Omental fat pad (tissue), 4 donors: Measurements from ENCODE around the gene DAPK1. TPM values are rescaled to one million over a fixed set of nuclear protein-coding genes. Genes with fewer than 3 reads are reported as not detected.

Source experiments
- ATAC-seq: fragments of 150-250 bp; one replicate; pipeline ENCODE4 v1.9.1; 2016; ENCODE audit warnings: mild to moderate bottlenecking, moderate library complexity; ENCODE audit not compliant: low FRiP score
- DNase-seq: peaks from one replicate; pipeline ENCODE4 v3.0.0-alpha.2; 2019; ENCODE audit warnings: low spot score
- CTCF ChIP-seq, 3 donors: fragments of 450-650 bp; IDR thresholded peaks; one replicate each; pipeline ENCODE4 v1.5.1; 2016 to 2017; ENCODE audit warnings: antibody characterized with exemption in 3 of 3, mild to moderate bottlenecking in 3 of 3, moderate library complexity in 2 of 3
- total RNA-seq, 4 donors: library from RNA; depleted of rRNA; stranded (reverse); fragments of >200 nt; gene quantifications; one replicate each; pipeline ENCODE4 v1.1.0, GENCODE V29; 2016

The DAPK1 gene
- total RNA-seq, 4 donors from 2014 or later: 56.1 to 214 (median 88.1) TPM

DNA sequence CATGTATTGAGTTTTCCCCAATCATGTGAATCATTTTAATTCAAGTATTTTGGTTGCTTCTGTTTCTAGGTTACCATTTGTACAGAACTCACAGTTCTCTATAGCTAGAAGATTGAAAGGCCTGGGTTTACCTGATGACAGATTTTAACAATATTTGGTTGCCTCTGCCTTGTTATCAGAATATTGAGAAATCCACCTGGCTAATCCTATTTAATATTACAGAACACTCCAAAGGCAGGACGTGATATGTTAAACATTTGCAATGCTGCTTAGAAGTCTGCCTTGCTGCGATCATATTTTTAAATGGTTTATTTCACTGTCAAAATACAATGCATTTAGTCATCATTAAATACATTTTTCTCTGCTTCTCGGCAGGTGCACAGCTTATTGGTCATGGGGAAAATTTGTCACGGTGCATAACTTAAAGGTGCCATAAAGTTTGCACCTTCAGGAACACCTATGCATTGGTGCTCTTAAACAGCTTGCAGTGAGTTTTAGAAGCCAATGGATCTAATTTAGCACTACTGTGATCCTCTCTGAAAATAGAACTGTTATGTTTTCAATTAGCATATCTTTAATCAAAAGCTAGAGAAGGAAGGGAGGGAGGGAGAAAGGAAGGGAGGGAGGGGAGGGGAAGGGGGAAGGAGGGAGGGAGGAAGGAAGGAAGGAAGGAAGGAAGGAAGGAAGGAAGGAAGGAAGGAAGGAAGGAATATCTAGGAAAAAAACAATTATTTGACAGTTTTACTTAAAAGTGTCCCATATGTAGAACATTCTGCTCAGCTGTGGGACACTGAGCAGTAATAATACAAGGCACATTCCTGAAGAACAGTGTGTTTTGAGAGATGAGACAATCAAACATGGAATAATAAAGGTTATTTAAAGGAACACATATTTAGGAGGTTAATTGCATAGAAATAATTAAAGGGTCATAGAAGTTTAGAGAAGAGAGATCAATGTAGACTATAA is 15.5 kb upstream of the DAPK1 start:
- DNase-seq (no peak), ATAC-seq (no peak)
- TF ChIP-seq CTCF (IDR thresholded peaks at IDR 0.05): no peak

- DNase-seq (no peak), ATAC-seq (no peak)
- TF ChIP-seq CTCF (IDR thresholded peaks at IDR 0.05): no peak
Measured at GRCh38 chr9:87490225-87490624, 7.4 kb upstream of the DAPK1 start.

DNA sequence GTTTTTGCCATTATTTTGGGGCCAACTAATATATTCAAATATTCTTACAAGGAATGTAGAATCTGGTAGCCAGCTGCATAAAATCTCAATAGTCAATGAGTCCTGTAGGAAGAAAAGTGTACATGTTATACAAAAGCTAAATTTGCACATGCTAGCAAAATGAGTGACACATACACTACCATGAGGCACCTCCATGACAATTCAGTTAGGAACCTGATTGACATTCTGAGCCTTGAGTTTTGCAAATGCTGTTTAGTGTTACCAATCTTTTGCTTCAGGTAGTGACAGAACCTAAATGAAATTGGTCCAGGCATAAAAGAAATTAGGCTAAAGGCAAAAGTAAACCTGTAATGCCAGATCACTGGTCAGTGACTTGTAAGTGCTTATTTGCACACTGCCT is 6.8 kb upstream of the DAPK1 start:
- no peak for TF ChIP-seq CTCF (IDR thresholded peaks at IDR 0.05)
- DNase-seq: no peak
- ATAC-seq: no peak

DNA sequence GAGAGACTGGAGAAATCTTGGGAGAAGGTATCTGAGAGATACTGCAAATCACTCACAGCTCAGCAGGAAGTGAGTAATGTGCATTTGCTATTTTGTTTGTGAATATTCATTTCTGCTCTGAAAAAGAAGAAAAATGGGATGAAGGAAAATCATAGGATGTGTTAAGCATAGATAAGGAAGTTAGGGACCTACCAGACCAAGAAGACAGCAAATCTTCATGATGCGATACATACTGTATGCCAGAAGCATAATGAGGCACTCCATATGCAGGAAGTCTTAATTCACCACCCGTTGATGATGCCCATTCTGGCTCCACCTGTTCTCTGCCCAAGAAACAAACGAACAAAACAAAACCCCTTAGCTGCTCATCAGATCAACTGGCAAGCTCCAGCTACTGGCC is 6.1 kb upstream of the DAPK1 start:
- ATAC-seq (no peak), DNase-seq (no peak)
- no peak for TF ChIP-seq CTCF (IDR thresholded peaks at IDR 0.05)

- ATAC-seq (no peak), DNase-seq (no peak)
- TF ChIP-seq CTCF (IDR thresholded peaks at IDR 0.05): no peak
Measured at GRCh38 chr9:87492642-87493041, 5.0 kb upstream of the DAPK1 start.

DNA sequence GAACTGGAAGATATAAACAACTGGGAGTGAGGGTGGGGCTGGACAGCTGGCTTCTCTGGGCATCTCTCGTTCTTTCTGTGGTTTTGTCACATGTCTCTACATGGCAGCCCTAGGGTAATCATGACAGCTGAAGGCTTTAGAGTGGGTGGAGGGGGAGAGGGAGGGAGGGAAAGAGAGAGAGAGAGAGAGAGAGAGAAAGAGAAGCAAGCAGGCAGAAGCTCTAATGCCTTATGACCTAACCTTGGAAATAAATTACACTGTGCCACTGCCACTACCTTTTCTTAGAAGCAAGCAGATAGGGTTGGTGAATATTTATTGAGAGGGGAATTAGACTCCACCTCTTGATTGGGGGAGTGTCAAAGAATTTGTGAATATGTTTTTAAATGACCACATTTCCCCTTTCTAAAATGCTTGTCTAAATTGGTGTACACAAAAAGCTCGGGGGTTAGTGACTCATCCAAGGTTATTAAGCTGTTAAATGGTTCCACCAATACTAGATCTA is 2.6 kb upstream of the DAPK1 start:
- no peak for DNase-seq
- ATAC-seq: no peak
- no peak for TF ChIP-seq CTCF (IDR thresholded peaks at IDR 0.05)
